Astrocyte (in vitro differentiated cells and primary cell): ENCODE data around the gene FBXL12.

ENCODE experiments used
- EZH2 ChIP-seq: IDR thresholded peaks from 2 replicates; pipeline ENCODE4 v1.6.1; 2012; ENCODE audit warnings: mild to moderate bottlenecking, low read length, inconsistent platforms; ENCODE audit not compliant: insufficient read depth
- TF ChIP-seq, protein P1 (sequence below): IDR thresholded peaks from 2 replicates; pipeline ENCODE4 v1.5.1; 2011; ENCODE audit warnings: low read depth, mild to moderate bottlenecking, inconsistent platforms, low read length, moderate library complexity; ENCODE audit not compliant: insufficient read depth

DNA sequence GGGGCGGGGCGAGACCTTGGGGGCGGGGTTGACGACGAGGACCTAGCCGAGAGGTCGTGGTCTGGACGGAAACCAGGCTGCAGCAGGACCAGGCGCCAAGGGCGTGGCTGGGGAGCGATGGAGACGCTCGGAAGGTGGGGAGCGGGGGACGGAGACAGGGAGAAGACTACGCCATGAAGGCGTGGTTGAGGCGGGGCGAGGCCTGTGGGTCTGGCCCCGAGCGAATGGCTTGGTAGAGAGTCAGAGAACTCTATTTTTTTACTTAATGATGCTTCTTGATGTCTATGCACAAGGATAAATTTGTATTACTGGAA lies 674 bp upstream of the FBXL12 start:
- TF ChIP-seq, protein P1, sequence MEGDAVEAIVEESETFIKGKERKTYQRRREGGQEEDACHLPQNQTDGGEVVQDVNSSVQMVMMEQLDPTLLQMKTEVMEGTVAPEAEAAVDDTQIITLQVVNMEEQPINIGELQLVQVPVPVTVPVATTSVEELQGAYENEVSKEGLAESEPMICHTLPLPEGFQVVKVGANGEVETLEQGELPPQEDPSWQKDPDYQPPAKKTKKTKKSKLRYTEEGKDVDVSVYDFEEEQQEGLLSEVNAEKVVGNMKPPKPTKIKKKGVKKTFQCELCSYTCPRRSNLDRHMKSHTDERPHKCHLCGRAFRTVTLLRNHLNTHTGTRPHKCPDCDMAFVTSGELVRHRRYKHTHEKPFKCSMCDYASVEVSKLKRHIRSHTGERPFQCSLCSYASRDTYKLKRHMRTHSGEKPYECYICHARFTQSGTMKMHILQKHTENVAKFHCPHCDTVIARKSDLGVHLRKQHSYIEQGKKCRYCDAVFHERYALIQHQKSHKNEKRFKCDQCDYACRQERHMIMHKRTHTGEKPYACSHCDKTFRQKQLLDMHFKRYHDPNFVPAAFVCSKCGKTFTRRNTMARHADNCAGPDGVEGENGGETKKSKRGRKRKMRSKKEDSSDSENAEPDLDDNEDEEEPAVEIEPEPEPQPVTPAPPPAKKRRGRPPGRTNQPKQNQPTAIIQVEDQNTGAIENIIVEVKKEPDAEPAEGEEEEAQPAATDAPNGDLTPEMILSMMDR: no peak
- TF ChIP-seq EZH2: no peak
